ENCODE measurements around the gene LYST. TPM values are rescaled to one million over a fixed set of nuclear protein-coding genes. Genes with fewer than 3 reads are reported as not detected.

Gene LYST
- total RNA-seq, 1 donor = 30.4 TPM

- no peak for TF ChIP-seq CTCF (IDR thresholded peaks at IDR 0.05; ENCODE audit: insufficient read depth, low read length)
- no peak overlapping the region for H3K4me3 ChIP-seq (ENCODE audit: low read depth, low read length)
- no peak for DNase-seq (ENCODE audit: low read depth)
Observed at GRCh38 chr1:235885655-235886262, 19.1 kb upstream of the LYST start.

- peak; percentile 93 for DNase-seq (ENCODE audit: low read depth)
- TF ChIP-seq CTCF (IDR thresholded peaks at IDR 0.05; ENCODE audit: insufficient read depth, low read length) = no peak
- peak overlapping the region; percentile 11 for H3K4me3 ChIP-seq (ENCODE audit: low read depth, low read length)
Observed at GRCh38 chr1:235883261-235883927, 16.7 kb upstream of the LYST start.

GRCh38 chr1:235882816-235883215, 16.1 kb upstream of the LYST start:
- peak overlapping the region; percentile 11 for H3K4me3 ChIP-seq (ENCODE audit: low read depth, low read length)
- no peak for TF ChIP-seq CTCF (IDR thresholded peaks at IDR 0.05; ENCODE audit: insufficient read depth, low read length)
- peak; percentile 61 for DNase-seq (ENCODE audit: low read depth)

GRCh38 chr1:235881930-235882700, 15.4 kb upstream of the LYST start:
- DNase-seq (ENCODE audit: low read depth) = no peak
- H3K4me3 ChIP-seq (ENCODE audit: low read depth, low read length) = no peak overlapping the region
- no peak for TF ChIP-seq CTCF (IDR thresholded peaks at IDR 0.05; ENCODE audit: insufficient read depth, low read length)

- TF ChIP-seq CTCF (IDR thresholded peaks at IDR 0.05; ENCODE audit: insufficient read depth, low read length) = no peak
- no peak for DNase-seq (ENCODE audit: low read depth)
Observed at GRCh38 chr1:235878082-235878811, 11.5 kb upstream of the LYST start.

GRCh38 chr1:235876402-235876841, 9.7 kb upstream of the LYST start:
- no peak for TF ChIP-seq CTCF (IDR thresholded peaks at IDR 0.05; ENCODE audit: insufficient read depth, low read length)
- H3K4me3 ChIP-seq (ENCODE audit: low read depth, low read length) = no peak overlapping the region
- no peak for DNase-seq (ENCODE audit: low read depth)

More at GRCh38 chr1:235878082-235878811, 11.5 kb upstream of the LYST start:
- H3K4me3 ChIP-seq (ENCODE audit: low read depth, low read length) = no peak overlapping the region
